Esophagus squamous epithelium (tissue), 5 donors: ENCODE results near the gene XIRP2. TPM values are rescaled to one million over a fixed set of nuclear protein-coding genes. Genes with fewer than 3 reads are reported as not detected.

ENCODE experiments used
- DNase-seq: peaks from one replicate; lab custom pipeline; 2025; lab: John Stamatoyannopoulos, UW
- H3K27ac ChIP-seq, 4 donors: fragments of 200-600 bp; sonication (generic); one replicate each; pipeline ENCODE4 v1.5.1; 2016 to 2019; ENCODE audit warnings: mild to moderate bottlenecking in 1 of 4
- H3K27me3 ChIP-seq, 4 donors: fragments of 200-600 bp; sonication (generic); 1 replicate in 3 of 4; 2 replicates in 1 of 4; pipeline versions ENCODE4 v1.5.1 to v1.6.0; 2017 to 2021; ENCODE audit warnings: antibody characterized with exemption in 1 of 4
- H3K36me3 ChIP-seq, 3 donors: fragments of 200-600 bp; sonication (generic); one replicate each; pipeline ENCODE4 v1.5.1; 2016 to 2019
- H3K4me1 ChIP-seq, 3 donors: fragments of 200-600 bp; sonication (generic); one replicate each; pipeline ENCODE4 v1.5.1; 2017 to 2019
- H3K4me3 ChIP-seq, 4 donors: fragments of 200-600 bp; sonication (generic); 1 replicate in 3 of 4; 2 replicates in 1 of 4; pipeline ENCODE4 v1.5.1; 2016 to 2019; ENCODE audit warnings: mild to moderate bottlenecking in 2 of 4, moderate library complexity in 1 of 4
- H3K9me3 ChIP-seq, 3 donors: fragments of 200-600 bp; sonication (generic); one replicate each; pipeline ENCODE4 v1.5.1; 2016 to 2019
- POLR2A ChIP-seq, 4 donors: fragments of 450-650 bp; IDR thresholded peaks; one replicate each; pipeline ENCODE4 v1.6.1; 2017; ENCODE audit warnings: antibody characterized with exemption in 4 of 4, mild to moderate bottlenecking in 4 of 4, moderate library complexity in 3 of 4
- WGBS, 2 donors: methylation state at CpG; one replicate each; pipeline ENCODE4 v1.1.5; 2018; 5-methylcytosine and 5-hydroxymethylcytosine counted together
- intact Hi-C: fragments of 100-400 bp; cut with DNase I; formaldehyde crosslinking; loops from one replicate; pipeline ENCODE4 v1.15.0; 2022
- total RNA-seq, 4 donors: library from RNA; depleted of rRNA; stranded (reverse); fragments of >200 nt; gene quantifications; one replicate each; pipeline ENCODE4 v1.1.0, GENCODE V29; 2016
- TF ChIP-seq, protein P1 (sequence below), 6 experiments: fragments of 450-650 bp in 4 of 6; fragments of 200-600 bp in 2 of 6; sonication (generic) in 2 of 6; IDR thresholded peaks; one replicate each; pipeline ENCODE4 v1.5.1; 2016 to 2019; ENCODE audit warnings: antibody characterized with exemption in 6 of 6, mild to moderate bottlenecking in 4 of 6, moderate library complexity in 4 of 6
- donor health status: DM: yes; HTN: yes; CAD: no.

XIRP2 gene
- total RNA-seq, 4 donors from 2014 or later, result 0.03 TPM; not detected in 3

DNA sequence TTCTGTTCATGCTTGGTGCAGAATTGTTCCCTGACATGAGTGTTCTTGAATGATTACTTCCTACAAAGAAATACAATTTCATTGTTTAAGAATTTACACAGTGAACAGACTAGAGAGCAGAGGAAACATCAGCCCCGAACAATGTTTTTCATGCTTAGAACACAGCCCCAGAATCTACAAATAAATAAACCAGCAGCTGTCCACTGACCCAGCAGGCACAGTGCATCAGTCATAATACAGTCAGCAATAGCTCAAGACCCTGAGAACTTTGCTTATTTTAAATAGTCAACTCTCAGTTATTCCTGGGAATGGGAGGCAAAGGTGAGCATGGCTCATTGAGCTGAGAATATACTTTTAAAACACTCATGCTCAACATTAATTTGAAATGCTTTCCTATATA lies 38.4 kb downstream of the XIRP2 start:
- Histone ChIP-seq H3K27ac (no peak overlapping the region), H3K27me3 (no peaks in the 10 kb centered on the region), H3K4me3 (no peak overlapping the region), H3K4me1 (no peaks in the 10 kb centered on the region), H3K9me3 (peaks cover 0 to 3% (median 0%) of the 10 kb centered on the region in 3 donors), H3K36me3 (no peaks in the 10 kb centered on the region)
- TF ChIP-seq, protein P1, sequence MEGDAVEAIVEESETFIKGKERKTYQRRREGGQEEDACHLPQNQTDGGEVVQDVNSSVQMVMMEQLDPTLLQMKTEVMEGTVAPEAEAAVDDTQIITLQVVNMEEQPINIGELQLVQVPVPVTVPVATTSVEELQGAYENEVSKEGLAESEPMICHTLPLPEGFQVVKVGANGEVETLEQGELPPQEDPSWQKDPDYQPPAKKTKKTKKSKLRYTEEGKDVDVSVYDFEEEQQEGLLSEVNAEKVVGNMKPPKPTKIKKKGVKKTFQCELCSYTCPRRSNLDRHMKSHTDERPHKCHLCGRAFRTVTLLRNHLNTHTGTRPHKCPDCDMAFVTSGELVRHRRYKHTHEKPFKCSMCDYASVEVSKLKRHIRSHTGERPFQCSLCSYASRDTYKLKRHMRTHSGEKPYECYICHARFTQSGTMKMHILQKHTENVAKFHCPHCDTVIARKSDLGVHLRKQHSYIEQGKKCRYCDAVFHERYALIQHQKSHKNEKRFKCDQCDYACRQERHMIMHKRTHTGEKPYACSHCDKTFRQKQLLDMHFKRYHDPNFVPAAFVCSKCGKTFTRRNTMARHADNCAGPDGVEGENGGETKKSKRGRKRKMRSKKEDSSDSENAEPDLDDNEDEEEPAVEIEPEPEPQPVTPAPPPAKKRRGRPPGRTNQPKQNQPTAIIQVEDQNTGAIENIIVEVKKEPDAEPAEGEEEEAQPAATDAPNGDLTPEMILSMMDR (IDR thresholded peaks at IDR 0.05), result no peak
- TF ChIP-seq POLR2A (IDR thresholded peaks at IDR 0.05), result no peak
- no peak for DNase-seq
- intact Hi-C loops, result no loop called here
- WGBS, 2 donors, result 31 to 67% methylated on average over 1 of the region's 1 CpG

DNA sequence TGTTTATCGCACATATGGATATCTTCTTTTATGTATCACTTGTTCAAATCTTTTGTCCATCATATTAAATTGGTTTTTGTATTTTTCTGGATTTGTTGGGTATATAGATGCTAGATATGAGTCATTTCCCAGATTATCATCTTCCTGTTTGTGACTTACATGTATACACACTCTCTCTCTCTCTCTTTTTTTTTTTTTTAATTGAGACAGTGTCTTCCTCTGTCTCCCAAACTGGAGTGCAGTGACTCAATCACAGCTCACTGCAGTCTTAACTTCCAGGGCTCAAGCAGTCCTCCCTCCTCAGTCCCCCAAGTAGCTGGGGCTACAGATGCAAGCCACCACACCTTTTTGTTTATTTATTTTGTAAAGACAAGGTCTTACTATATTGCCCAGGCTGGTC lies 43.8 kb downstream of the XIRP2 start:
- no peak for DNase-seq
- no peak overlapping the region for H3K4me3 ChIP-seq
- TF ChIP-seq POLR2A (IDR thresholded peaks at IDR 0.05), result no peak
- TF ChIP-seq, protein P1 (IDR thresholded peaks at IDR 0.05), result no peak

DNA sequence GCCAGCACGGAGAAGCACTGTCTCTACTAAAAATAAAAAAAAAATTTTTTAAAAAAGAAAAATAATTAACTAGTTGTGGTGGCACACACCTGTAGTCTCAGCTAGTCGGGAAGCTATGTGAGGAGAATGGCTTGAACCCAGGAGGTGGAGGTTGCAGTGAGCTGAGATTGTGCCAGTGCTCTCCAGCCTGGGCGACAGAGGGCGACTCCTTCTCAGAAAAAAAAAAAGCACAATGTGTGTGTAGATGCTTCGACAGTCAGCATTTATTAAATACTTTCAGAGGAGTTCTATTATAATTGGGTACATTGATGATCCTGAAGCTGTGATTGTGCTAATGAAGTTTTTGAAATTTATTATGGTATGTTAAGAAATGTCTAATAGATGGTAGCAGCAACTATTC lies 46.5 kb downstream of the XIRP2 start:
- H3K27me3 ChIP-seq, result no peaks in the 10 kb centered on the region
- peaks cover 0 to 13% (median 0%) of the 10 kb centered on the region in 3 donors for H3K9me3 ChIP-seq
- TF ChIP-seq, protein P1 (IDR thresholded peaks at IDR 0.05), result no peak
- no peak for TF ChIP-seq POLR2A (IDR thresholded peaks at IDR 0.05)
- no peaks in the 10 kb centered on the region for H3K4me1 ChIP-seq
- no peak overlapping the region for H3K4me3 ChIP-seq
- no peaks in the 10 kb centered on the region for H3K36me3 ChIP-seq
- no peak for DNase-seq
- 76 to 86% methylated on average over 5 of the region's 5 CpGs for WGBS, 2 donors
- intact Hi-C loops, result no loop called here
- no peak overlapping the region for H3K27ac ChIP-seq

More for the DNA sequence above, 43.8 kb downstream of the XIRP2 start:
- intact Hi-C loops, result no loop called here
- no peaks in the 10 kb centered on the region for H3K27me3 ChIP-seq
- 95 to 100% methylated on average over 1 of the region's 1 CpG for WGBS, 2 donors
- H3K9me3 ChIP-seq, result peaks cover 0 to 12% (median 3%) of the 10 kb centered on the region in 3 donors
- no peaks in the 10 kb centered on the region for H3K4me1 ChIP-seq
- H3K36me3 ChIP-seq, result no peaks in the 10 kb centered on the region
- no peak overlapping the region for H3K27ac ChIP-seq

DNA sequence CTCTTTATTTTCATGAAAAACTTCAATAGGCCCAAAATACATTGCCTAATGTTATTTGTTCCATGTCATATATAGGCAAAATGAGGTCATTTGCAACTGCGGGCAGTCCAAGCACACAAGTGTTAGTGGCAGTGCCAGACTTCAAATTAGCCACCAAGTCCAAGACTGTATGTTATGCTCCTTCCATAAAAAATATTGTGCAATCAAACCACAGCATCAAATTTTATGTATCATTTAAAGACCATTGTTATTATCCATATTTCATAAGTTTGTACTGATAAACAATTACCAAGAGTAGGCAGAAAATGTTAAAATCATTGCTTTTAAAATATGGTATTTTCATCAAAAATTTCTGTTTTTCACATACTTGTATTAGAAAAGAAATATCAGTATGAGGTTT lies 54.1 kb downstream of the XIRP2 start:
- TF ChIP-seq POLR2A (IDR thresholded peaks at IDR 0.05), result no peak
- TF ChIP-seq, protein P1 (IDR thresholded peaks at IDR 0.05), result no peak
- H3K9me3 ChIP-seq, result peaks cover 0 to 3% (median 0%) of the 10 kb centered on the region in 3 donors
- WGBS, 2 donors, result 83 to 88% methylated on average over 1 of the region's 1 CpG
- H3K4me1 ChIP-seq, result no peaks in the 10 kb centered on the region
- no peaks in the 10 kb centered on the region for H3K36me3 ChIP-seq
- H3K27ac ChIP-seq, result no peak overlapping the region
- intact Hi-C loops, result no loop called here
- no peak overlapping the region for H3K4me3 ChIP-seq
- no peak for DNase-seq
- no peaks in the 10 kb centered on the region for H3K27me3 ChIP-seq

DNA sequence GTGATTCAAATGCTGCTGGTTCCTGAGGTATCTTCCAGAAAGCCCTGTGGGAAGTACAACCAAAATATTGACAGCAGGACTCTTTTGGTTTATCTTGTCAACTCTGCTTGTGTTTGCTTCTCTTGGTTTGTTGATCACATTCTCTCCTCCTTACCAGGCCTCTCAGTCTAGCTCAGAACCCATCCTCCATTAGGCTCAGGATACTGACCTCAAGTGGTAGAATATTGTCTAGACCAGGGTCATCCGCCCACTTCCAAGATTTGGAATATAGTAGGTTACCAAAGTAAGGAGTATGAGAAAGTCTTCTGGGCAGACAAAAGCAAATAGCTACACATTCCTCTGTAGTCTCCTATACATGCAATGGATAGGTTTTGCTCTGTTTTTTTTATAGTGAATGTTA lies 56.6 kb downstream of the XIRP2 start:
- Histone ChIP-seq H3K36me3 (no peaks in the 10 kb centered on the region), H3K4me3 (no peak overlapping the region), H3K4me1 (no peaks in the 10 kb centered on the region), H3K27ac (no peak overlapping the region), H3K9me3 (peaks cover 0 to 3% (median 0%) of the 10 kb centered on the region in 3 donors), H3K27me3 (no peaks in the 10 kb centered on the region)
- WGBS, 2 donors, result 100% methylated on average over 1 of the region's 1 CpG
- no peak for DNase-seq
- intact Hi-C loops, result no loop called here
- no peak for TF ChIP-seq POLR2A (IDR thresholded peaks at IDR 0.05)
- TF ChIP-seq, protein P1 (IDR thresholded peaks at IDR 0.05), result no peak
